Astrocyte (in vitro differentiated cells and primary cell): ENCODE results near the gene VAV1.

Experiments used
- EZH2 ChIP-seq: IDR thresholded peaks from 2 replicates; pipeline ENCODE4 v1.6.1; 2012; ENCODE audit warnings: mild to moderate bottlenecking, low read length, inconsistent platforms; ENCODE audit not compliant: insufficient read depth
- TF ChIP-seq, protein P1 (sequence below): IDR thresholded peaks from 2 replicates; pipeline ENCODE4 v1.5.1; 2011; ENCODE audit warnings: low read depth, mild to moderate bottlenecking, inconsistent platforms, low read length, moderate library complexity; ENCODE audit not compliant: insufficient read depth

DNA sequence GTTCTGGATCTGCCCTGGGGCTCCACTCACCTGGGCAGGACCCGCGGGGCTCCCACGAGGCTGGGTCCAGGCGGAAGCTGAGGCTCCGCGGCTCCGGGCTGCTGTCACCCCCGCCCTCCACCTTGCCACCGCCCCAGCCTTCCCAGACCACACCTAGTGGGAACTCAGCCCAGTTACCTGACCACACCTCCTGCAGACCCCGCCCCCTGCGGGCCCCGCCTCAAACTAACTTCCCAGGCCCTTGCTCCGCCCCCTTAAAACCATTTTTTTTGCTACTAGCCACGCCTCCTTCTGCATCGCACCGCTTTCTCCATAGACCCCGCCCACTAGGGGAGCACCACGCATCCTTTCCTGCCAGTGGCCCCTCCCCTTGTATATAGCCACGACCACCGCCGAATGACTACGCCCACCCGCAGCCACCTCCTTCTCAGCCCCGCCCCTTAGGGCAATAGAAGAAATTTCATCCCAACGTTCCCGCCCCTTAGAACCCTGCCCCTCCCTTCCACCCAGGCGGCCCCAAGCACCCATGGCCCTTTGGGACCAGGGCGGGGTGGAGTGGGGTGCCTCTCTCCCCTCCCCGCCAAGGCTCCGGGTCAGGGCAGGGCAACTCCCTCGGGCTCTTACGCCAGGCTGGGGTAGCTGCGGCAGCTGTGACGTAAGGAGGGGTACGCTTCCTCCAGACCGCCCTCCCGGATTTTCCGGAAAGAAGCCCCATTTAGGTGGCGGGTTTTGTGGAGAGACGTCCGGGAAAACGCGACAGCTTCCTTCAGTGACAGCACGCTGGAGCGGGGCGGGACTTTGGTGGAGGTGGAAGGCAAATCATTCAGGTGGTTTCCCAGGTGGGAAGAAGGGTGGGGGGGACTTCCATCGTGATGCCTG lies 4.9 kb upstream of the VAV1 start, which contains the start of gene SH2D3A:
- TF ChIP-seq, protein P1, sequence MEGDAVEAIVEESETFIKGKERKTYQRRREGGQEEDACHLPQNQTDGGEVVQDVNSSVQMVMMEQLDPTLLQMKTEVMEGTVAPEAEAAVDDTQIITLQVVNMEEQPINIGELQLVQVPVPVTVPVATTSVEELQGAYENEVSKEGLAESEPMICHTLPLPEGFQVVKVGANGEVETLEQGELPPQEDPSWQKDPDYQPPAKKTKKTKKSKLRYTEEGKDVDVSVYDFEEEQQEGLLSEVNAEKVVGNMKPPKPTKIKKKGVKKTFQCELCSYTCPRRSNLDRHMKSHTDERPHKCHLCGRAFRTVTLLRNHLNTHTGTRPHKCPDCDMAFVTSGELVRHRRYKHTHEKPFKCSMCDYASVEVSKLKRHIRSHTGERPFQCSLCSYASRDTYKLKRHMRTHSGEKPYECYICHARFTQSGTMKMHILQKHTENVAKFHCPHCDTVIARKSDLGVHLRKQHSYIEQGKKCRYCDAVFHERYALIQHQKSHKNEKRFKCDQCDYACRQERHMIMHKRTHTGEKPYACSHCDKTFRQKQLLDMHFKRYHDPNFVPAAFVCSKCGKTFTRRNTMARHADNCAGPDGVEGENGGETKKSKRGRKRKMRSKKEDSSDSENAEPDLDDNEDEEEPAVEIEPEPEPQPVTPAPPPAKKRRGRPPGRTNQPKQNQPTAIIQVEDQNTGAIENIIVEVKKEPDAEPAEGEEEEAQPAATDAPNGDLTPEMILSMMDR: no peak
- TF ChIP-seq EZH2: peak; percentile 36
